GM19025 (cell line): Measurements from ENCODE around the gene TSPAN18.

ENCODE experiments used
- ATAC-seq: cut with Tn5 transposase; IDR thresholded peaks from one replicate; pipeline ENCODE4 v1.9.1; 2021; ENCODE audit warnings: mild to moderate bottlenecking, low read depth, moderate library complexity; ENCODE audit not compliant: unreplicated experiment

Gene TSPAN18

GRCh38 chr11:44709966-44710365 lies 16.8 kb upstream of the TSPAN18 start:
- no peak for ATAC-seq

GRCh38 chr11:44711113-44711786 lies 15.5 kb upstream of the TSPAN18 start:
- ATAC-seq: no peak

- no peak for ATAC-seq
Observed at GRCh38 chr11:44711787-44712608, 14.8 kb upstream of the TSPAN18 start.

- no peak for ATAC-seq
Observed at GRCh38 chr11:44713022-44713421, 13.7 kb upstream of the TSPAN18 start.

GRCh38 chr11:44716256-44716655 lies 10.5 kb upstream of the TSPAN18 start:
- ATAC-seq: no peak

GRCh38 chr11:44718057-44718456 lies 8.7 kb upstream of the TSPAN18 start:
- ATAC-seq: no peak

GRCh38 chr11:44718612-44719390 lies 8.0 kb upstream of the TSPAN18 start:
- ATAC-seq: no peak

GRCh38 chr11:44725016-44725685 lies 1.6 kb upstream of the TSPAN18 start:
- no peak for ATAC-seq

GRCh38 chr11:44725757-44726282 lies 942 bp upstream of the TSPAN18 start:
- no peak for ATAC-seq

GRCh38 chr11:44727114-44727372 lies 281 bp downstream of the TSPAN18 start:
- ATAC-seq: no peak

- ATAC-seq: peak; percentile 48
Observed at GRCh38 chr11:44727373-44728287, 868 bp downstream of the TSPAN18 start.

GRCh38 chr11:44728491-44728910 lies 1.7 kb downstream of the TSPAN18 start:
- ATAC-seq: no peak

- no peak for ATAC-seq
Observed at GRCh38 chr11:44729063-44729462, 2.3 kb downstream of the TSPAN18 start.

GRCh38 chr11:44729713-44730112 lies 3.0 kb downstream of the TSPAN18 start:
- no peak for ATAC-seq

GRCh38 chr11:44730775-44731174 lies 4.0 kb downstream of the TSPAN18 start:
- ATAC-seq: no peak

- ATAC-seq: no peak
Observed at GRCh38 chr11:44731685-44732430, 5.1 kb downstream of the TSPAN18 start.

GRCh38 chr11:44732564-44732963 lies 5.8 kb downstream of the TSPAN18 start:
- ATAC-seq: no peak

- ATAC-seq: no peak
Observed at GRCh38 chr11:44733877-44734276, 7.1 kb downstream of the TSPAN18 start.

GRCh38 chr11:44734843-44735381 lies 8.2 kb downstream of the TSPAN18 start:
- no peak for ATAC-seq
